OCI-LY3 (cell line): ENCODE measurements around the gene MAP3K5.

Source experiments
- EZH2phosphoT487 ChIP-seq: fragments of 200-600 bp; shearing (Covaris generic); IDR thresholded peaks from 2 replicates; pipeline ENCODE4 v1.6.1; 2018; ENCODE audit warnings: antibody characterized with exemption, mixed run types, low read depth
- TF ChIP-seq, protein P1 (sequence below): fragments of 200-600, 300-600 bp; sonication (generic); IDR thresholded peaks from 2 replicates; pipeline ENCODE4 v1.5.1; 2014; ENCODE audit warnings: antibody characterized with exemption, low read length, low read depth

DNA sequence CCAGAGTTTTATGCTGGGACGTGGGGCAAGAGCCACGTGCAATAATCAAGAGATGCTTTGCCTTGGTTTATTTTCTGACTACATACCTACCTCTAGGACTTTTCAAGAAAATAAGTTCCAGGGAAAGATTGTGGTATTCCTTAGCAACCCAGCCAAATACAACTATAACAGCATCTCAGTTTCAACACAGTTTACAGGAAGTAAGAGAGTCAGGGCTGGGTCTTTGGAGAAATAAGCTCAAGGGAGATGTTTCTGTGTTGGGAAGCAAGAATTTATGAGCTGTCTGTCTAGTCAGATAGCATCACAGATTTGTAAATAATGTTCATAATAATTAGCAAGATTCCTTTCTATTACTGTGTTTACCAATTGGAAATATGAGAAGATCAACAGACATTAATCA, 35.1 kb downstream of the MAP3K5 start:
- TF ChIP-seq, protein P1, sequence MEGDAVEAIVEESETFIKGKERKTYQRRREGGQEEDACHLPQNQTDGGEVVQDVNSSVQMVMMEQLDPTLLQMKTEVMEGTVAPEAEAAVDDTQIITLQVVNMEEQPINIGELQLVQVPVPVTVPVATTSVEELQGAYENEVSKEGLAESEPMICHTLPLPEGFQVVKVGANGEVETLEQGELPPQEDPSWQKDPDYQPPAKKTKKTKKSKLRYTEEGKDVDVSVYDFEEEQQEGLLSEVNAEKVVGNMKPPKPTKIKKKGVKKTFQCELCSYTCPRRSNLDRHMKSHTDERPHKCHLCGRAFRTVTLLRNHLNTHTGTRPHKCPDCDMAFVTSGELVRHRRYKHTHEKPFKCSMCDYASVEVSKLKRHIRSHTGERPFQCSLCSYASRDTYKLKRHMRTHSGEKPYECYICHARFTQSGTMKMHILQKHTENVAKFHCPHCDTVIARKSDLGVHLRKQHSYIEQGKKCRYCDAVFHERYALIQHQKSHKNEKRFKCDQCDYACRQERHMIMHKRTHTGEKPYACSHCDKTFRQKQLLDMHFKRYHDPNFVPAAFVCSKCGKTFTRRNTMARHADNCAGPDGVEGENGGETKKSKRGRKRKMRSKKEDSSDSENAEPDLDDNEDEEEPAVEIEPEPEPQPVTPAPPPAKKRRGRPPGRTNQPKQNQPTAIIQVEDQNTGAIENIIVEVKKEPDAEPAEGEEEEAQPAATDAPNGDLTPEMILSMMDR = no peak
- no peak for TF ChIP-seq EZH2phosphoT487
